Activated CD8-positive, alpha-beta memory T cell treated with anti-CD3 and anti-CD28 coated beads for 1 hour (primary cell): ENCODE measurements around the gene SNX27.
"Not testable (repeated sequence)": the region's sequence is repeated elsewhere in the genome, so short reads cannot be mapped to it uniquely, and the experiment has no call there.

ENCODE experiments used
- DNase-seq, 2 donors: peaks; one replicate each; pipeline ENCODE4 v3.0.0-alpha.2; 2020; ENCODE audit warnings: low read depth in 1 of 2; ENCODE audit errors: extremely low read depth in 1 of 2

The SNX27 gene

DNA sequence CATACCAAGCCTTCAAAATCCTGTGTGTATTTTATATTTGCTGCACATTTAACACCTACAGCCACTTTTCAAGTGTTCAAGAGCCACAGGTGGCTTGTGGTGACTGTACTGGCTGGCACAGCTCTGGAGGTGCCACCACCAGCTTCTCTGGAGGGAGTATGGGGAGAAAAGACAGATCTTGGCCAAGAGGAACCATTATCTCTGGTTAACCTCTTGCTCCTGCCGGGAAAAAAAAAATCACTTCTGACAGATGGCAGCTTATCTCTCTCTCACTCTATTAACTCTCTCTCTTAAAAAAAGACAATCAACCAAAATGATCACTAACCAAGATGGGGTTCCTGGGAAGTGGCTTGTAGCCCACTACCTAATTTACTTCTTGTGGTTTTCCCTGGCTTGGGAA lies 108.3 kb downstream of the SNX27 start:
- DNase-seq = no peak

DNA sequence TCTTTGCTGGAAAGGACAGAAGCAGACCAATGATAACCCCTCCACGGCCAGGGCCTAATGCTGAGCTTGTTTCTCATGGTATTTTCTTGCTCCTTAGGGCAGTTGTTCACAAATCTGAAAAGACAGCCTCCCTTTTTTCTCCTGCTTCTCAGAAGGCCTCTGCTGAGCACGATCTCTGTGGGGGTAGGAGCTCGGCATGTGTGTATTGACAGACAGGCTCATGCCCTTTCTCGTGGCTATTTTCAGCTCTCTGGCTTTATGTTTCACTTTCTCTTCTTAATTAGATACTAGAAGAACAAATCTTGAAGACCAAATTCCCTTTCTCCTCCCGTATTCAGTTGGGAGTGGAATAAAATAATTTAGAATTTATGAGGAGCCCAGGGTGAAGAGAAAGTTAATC lies 108.7 kb downstream of the SNX27 start:
- DNase-seq = no peak

DNA sequence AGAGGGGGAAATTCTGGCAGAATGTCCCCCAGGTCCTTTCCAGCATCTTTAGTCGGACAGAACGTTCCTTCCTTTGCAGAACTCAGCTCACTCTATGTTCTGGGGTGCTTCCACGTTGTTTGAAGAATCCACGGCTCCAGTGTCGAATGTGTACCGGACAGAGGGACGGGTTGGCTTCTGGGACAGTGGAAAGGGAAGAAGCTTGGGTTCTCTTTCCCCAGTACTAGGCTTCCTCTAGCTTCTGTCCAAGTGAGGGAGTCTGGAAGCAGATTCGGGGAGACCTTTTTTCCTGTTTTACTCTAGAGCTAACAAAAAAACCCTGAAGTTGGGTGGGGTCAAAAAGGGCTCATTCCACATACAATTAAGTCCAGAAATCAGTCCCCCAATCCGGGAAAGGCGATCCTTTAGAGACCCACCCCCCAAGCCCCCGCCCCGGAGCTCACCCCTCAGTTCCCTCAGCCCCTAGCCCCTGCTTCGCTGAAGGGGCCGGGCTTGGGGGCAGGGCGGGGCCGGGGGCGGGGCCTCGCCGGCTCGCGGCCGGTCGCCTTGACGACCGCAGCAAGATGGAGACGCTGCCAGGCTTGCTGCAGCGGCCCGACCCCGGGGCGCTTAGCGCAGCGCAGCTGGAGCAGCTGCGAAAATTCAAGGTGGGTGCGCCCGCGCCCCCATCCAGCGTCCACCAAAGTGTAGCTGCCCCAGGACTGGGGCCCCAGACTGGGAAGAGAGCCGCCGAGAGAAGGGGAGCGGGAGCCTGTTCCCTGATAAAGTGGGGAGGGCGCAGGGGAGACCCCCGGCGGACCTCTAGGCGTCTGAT lies 109.3 kb downstream of the SNX27 start, which contains the start of gene RIIAD1:
RIIAD1 (plus strand) TSS at position 549 of the 814 bp plus-strand sequence; CDS start at position 564, 15 bp downstream.
- peak in 1 of 2 donors; percentile 16 for DNase-seq

DNA sequence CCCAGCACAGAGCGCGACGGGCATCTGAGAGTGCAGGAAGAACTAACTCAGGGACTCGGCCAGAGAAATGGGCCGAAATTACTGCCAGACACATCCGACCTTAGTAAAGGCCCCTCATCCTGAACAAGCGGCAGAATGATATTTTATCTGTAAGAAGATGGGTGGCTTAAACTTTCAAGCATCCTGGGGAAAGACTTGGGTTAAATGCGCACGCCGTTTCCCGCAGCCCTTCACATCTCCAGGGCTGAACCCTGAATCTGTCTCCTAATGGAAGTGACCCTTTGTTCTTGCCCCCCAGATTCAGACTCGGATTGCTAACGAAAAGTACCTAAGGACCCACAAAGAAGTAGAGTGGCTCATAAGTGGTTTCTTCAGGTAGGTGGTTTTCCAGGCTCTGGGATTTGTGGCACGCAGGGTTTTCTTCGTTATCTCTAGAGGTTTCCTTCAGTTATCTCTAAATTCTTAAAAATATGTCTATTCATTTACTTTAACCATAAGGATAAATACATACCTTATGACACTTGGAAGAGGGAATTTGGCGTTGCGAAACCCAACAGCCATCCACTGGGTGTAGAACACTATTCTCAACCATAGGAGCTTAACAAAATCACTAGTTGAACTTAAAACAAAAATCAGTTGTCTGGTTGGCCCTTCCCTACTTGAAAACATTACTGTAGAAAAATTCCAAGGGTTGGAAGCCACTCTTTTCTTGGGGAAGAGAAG lies 110.1 kb downstream of the SNX27 start:
- DNase-seq = no peak

DNA sequence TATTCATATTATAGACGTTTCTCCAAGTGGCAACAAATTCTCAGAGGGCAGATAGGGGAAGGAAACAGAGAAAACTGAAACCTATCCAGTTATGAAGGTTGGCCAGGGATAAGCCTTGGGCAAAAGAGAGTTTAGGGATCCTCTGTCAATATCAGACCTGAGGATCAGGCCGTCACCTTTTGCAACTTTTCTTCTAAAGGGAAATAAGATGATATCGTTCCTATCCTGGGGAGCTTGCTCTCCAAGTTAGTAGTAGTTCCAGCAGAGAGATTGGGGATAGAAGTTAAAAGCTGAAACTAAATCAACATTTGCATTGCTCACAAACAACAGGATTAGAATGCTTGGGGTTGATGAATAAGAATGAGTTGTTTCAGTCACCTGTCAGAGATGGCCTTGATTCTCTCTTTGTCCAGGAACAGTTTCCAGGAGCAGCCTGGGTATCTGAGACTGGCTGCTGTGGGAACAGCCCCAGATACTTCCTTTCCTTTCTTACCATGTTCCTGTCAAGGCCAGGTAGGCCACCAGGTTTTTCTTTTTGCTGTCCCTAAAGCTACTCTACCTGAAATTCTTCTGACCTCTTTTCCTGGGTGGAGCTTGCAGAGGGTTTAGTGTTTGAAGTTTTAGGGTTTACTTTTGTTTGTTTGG lies 112.0 kb downstream of the SNX27 start:
- DNase-seq = no peak

DNA sequence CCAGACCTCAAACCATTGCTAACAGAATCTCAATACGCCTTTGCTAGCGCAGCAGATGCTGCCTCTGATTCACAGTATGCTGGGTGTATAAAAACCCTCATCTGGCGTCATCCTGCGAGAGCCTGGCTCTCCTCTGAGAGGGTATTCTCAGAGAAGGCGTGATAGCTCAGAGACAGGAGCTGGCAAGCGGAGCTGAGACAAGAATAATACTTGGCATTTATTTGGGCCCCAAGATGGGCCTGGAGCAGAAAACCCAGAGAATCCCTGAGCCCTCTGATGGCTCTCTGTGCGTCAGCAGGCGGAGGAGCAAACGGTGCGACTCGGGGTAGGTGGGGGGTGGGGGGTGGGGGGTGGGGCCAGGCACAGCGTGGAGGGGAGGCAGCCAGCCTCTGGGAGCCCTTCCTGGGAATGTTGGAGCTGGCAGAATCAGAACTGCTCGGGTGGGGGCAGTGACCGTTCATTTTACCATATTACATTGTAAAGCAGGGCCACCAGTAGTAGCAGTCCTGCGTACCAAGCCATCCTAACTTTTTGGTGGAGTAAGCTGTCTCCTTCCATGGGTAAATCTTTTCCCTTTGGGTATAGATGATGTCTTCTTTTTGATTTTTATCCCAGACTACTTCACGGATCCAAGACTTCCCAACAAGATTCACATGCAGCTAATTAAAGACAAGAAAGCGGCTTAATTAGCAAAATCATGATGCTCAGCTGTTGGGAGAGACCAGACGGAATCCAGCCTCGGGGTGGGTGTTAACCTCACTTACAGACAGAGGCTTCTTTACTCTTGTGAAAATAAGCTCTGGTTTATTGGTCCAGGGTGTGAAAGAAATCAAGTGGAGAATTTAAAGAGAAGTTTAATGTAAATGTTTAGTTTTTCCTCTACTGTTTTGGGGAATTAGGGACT lies 116.6 kb downstream of the SNX27 start:
- DNase-seq = no peak

DNA sequence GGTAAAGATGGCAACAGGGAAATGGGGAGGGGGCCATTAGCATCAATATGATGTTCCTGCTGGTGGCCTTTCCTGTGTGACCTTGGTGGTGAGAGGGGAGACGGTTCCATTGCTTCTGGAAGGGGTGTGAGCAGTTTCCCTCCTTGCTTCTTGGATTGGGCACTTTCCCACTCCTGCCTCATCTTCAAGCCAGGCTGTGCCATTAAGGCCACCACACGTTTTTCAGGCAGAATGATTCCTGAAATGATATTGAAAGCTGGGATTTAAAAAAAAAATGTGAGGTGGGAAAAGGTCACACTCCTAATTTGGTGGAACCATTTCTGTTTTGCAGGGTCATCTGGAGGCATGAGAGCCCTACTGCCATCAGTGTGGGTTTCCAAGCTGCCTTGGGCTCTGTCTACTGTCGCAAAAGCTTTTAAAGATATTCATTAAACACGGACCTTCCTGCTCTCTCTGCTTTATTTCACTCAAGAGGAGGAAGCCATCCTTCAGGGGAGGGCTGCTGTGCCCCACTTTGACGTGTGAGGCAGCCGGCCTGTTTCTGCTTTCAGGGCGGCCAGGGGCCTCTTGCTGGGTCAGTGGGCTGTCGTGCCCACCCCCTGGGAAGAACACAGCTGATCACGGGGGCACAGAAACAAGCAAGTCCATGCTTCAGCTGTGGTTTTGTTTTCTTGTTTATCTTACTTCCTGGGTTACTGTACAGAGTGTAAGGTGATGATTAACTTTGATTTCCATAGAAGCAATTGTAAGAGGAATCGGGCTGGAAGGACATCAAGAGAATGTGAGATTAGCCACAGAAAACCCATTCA lies 117.5 kb downstream of the SNX27 start:
- no peak for DNase-seq

DNA sequence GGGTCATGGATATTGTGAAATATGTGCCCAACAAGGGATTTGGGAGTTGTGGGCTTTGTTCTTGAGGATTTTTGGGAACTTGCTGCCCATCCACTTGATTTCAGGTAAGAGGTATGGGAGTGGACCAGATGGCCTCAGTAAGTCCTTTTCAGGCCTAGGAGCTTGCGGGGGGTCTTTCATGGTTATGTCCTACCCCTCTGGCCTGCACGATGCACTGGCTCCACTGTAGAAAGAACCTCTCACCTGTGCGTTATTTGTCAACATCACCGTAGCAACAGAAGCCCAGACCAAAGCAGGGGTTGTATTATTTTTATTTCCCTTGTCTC lies 118.1 kb downstream of the SNX27 start:
- DNase-seq = no peak

DNA sequence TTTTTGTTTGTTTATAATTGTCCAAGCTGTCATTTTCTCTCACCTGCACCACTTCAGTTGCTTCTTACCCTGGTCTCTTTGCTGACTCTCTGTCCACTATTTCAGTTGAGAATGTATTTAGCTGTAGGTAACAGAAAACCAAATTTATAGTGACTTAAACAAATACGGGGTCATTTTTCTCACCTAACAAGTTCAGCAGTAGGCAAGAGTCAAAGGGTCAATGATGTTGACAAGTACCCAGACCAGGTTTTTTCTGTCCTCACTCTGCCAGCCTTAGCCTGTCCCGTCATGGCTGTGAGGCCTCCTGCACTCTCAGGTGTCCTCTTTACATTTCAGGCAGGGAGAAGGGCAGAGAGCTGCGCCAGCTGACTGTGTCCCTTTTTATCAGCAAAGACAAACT lies 121.3 kb downstream of the SNX27 start:
- DNase-seq = no peak

DNA sequence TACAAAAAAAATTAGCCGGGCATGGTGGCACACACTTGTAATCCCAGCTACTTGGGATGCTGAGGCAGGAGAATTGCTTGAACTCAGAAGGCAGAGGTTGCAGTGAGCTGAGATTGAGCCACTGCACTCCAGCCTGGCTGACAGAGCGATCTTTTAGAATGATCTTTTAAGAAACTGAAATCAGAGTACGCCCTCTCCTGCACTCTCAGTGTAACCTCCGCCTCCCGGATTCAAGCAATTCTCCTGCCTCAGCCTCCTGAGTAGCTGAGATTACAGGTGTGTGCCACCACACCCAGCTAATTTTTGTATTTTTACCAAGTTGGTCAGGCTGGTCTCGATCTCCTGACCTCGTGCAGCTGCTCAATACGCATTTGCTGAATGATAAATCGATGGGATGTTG lies 122.1 kb downstream of the SNX27 start:
- not testable (repeated sequence) for DNase-seq

DNA sequence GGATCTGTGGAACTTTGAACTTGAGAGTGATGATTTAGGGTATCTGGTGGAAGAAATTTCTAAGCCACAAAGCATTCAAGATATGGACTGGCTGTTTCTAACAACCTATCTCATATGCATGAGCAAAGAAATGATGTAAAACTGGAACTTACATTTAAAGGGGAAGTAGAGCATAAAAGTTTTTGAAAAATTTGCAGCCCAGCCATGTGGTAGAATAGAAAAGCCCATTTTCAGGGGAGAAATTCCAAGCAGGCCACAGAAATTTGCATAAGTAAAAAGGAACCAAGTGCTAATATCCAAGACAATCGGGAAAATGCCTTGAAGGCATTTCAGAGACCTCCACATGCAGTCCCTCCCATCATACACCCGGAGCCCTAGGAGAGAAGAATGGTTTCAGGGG lies 125.2 kb downstream of the SNX27 start:
- no peak for DNase-seq

DNA sequence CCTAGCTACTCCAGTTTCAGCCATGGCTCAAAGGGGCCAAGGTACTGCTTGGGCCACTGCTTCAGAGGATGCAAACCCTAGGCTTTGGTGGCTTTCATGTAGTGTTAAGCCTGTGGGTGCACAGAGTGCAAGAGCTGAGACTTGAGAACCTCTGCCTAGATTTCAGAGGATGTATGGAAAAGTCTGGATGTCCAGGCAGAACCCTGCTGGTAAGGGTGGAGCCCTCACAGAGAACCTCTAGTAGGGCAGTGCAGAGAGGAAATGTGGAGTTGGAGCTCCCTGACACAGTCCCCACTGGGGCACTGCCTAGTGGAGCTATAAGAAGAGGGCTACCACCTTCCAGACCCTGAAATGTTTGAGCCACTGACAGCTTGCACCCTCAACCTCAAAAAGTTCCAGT lies 125.6 kb downstream of the SNX27 start:
- no peak for DNase-seq

DNA sequence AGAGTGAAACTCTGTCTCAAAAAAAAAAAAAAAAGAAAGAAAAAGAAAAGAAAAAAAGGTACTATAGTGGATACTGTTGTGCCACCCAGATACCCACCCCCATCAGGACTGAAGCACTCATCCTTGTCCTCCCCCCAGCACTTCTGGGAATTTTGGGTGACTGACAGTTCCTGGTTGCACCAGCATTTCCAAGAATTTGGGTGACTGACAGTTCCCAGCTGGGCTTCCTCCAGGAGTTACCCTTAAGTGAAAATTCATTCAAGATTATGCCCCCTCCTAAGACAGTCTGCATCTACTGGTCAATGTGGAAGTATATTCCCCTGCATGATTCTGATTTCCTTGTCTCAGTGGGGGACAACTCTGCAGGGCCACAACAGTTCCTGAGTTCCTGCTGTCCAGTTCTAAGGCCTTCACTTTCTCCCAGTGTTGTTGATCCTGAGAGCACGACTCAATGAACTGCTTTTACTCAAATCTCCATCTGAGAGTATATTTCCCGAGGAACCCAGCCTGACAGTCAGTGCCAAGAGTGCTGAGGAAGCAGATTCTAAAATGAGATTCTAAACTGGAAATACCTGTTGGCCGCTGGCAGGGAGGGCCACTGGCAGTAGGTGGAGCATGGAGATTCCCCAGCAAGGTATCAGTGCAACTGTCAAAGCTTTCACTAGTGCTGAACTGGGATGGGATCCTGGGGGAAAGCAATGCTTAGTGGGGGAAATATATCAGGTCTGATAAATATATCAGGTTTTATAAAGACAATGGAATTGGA lies 127.9 kb downstream of the SNX27 start:
- DNase-seq = no peak

DNA sequence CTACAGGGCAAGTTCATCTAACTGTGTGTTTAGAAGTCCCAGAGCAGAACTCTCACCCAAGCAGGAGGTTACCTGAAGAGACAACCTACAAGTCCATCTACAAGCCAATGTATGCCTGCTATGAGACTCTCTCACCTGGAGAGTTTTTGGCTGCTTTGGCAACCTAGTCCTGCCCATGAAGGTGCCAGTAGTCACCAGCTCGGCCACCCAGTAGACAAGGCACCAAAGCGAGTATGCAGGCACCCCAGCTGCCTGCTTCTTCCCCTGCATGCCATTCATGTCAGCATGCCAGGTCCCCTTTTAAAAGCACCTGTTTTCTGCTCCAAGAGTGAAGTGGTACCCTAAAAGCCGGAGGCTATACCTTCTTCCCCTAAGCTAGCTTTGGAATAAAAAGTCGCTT lies 129.7 kb downstream of the SNX27 start:
- DNase-seq = no peak
